ENCODE data around the gene KIF6. TPM values are rescaled to one million over a fixed set of nuclear protein-coding genes. Genes with fewer than 3 reads are reported as not detected.

KIF6 gene
- total and polyA plus RNA-seq, 2 donors (not counting 1 experiment from before 2014, with no cell fraction given): not detected

DNA sequence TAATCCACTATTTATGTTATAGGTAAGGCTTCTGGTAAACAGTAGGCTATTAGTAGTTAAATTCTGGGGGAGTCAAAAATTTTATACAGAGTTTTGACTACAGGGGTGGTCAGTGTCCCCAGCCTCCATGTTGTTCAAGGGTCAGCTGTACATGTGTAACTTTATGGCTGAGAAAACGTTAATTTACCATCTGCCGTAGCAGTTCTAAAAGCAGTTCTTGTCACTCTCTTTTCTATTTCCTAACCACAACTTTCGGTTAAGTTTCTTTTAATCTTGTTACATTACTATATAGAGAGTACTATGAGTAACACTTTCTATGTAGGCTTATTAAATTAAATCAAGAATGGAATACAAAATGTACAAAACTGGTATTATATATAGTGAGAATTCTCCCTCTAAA is 21.6 kb upstream of the KIF6 start:
- no peak overlapping the region for H3K9ac ChIP-seq (ENCODE audit: low read length)
- H3K4me3 Mint-ChIP-seq: no peak overlapping the region
- no CpG with 5 or more reads among the region's 3 CpGs for WGBS (ENCODE audit: insufficient coverage)
- DNase-seq: no peak
- H3K27me3 ChIP-seq (replicated peaks in 1 of 4; ENCODE audit: control extremely low read depth in 1 of 4, control insufficient read depth in 3 of 4, insufficient read depth in 4 of 4, low read length in 3 of 4): no peaks in the 10 kb centered on the region
- H2AFZ ChIP-seq (ENCODE audit: insufficient read depth, low read depth, low read length, poor library complexity, severe bottlenecking): no peak overlapping the region
- H3K4me1 Mint-ChIP-seq: no peaks in the 10 kb centered on the region
- no peaks in the 10 kb centered on the region for H4K20me1 ChIP-seq (ENCODE audit: control insufficient read depth, insufficient read depth, low read length, poor library complexity, severe bottlenecking)
- H3K27ac Mint-ChIP-seq: no peak overlapping the region
- H3K27me3 Mint-ChIP-seq: peaks cover 10% of the 10 kb centered on the region
- POLR2A ChIA-PET: no interaction called here
- no peaks in the 10 kb centered on the region for H3K79me2 ChIP-seq (ENCODE audit: control insufficient read depth, insufficient read depth, low read length)
- no peak overlapping the region for H3K27ac ChIP-seq (ENCODE audit: low read length in 2 of 2)
- CTCF ChIA-PET: no interaction called here
- no peak overlapping the region for H3K4me3 ChIP-seq (ENCODE audit: control extremely low read depth in 1 of 5, extremely low read depth in 1 of 5, insufficient read depth in 1 of 5, low read depth in 2 of 5, low read length in 4 of 5)
- H3K4me1 ChIP-seq (ENCODE audit: control insufficient read depth in 2 of 2, insufficient read depth in 2 of 2, low read length in 2 of 2): no peaks in the 10 kb centered on the region
- peaks cover 3% of the 10 kb centered on the region for H3K9me3 Mint-ChIP-seq (ENCODE audit: insufficient read depth)
- TF ChIP-seq EZH2 (IDR thresholded peaks at IDR 0.05; ENCODE audit: borderline replicate concordance, insufficient read depth, low read depth, low read length, poor library complexity, severe bottlenecking): no peak
- TF ChIP-seq, protein P1, sequence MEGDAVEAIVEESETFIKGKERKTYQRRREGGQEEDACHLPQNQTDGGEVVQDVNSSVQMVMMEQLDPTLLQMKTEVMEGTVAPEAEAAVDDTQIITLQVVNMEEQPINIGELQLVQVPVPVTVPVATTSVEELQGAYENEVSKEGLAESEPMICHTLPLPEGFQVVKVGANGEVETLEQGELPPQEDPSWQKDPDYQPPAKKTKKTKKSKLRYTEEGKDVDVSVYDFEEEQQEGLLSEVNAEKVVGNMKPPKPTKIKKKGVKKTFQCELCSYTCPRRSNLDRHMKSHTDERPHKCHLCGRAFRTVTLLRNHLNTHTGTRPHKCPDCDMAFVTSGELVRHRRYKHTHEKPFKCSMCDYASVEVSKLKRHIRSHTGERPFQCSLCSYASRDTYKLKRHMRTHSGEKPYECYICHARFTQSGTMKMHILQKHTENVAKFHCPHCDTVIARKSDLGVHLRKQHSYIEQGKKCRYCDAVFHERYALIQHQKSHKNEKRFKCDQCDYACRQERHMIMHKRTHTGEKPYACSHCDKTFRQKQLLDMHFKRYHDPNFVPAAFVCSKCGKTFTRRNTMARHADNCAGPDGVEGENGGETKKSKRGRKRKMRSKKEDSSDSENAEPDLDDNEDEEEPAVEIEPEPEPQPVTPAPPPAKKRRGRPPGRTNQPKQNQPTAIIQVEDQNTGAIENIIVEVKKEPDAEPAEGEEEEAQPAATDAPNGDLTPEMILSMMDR (IDR thresholded peaks at IDR 0.05): no peak
- intact Hi-C loops (cut with micrococcal nuclease): no loop called here
- no peak for ATAC-seq (ENCODE audit: low read depth)
- no peak overlapping the region for H3K4me2 ChIP-seq (replicated peaks; ENCODE audit: low read depth, low read length, poor library complexity, severe bottlenecking)
- no peaks in the 10 kb centered on the region for H3K36me3 ChIP-seq (replicated peaks in 1 of 2; ENCODE audit: control extremely low read depth in 1 of 2, control insufficient read depth in 1 of 2, extremely low read depth in 1 of 2, insufficient read depth in 2 of 2, low read length in 1 of 2)
- H3K9me3 ChIP-seq (ENCODE audit: control extremely low read depth in 1 of 3, control insufficient read depth in 2 of 3, insufficient read depth in 1 of 3, low read length in 2 of 3): peaks cover 0 to 5% (median 0%) of the 10 kb centered on the region in 3 donors

DNA sequence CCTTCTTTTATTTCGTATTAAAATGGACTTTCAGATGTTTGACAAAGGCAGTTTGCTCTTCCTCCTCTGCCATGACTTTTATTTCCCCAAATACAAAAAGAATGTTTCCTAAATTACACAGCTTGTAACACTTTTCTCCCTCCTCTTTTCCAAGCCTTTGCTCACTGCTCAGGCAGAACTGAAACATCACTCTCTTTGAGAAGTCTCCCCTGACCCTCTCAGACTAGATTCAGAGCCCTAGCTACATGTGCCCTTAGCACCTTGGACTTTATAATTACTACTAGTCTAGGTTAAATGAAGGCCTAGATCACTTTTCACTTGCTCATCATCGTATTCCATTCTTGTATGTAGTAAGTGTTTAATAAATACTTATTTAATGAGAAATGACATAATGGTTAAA is 8.5 kb upstream of the KIF6 start:
- H3K27ac Mint-ChIP-seq: no peak overlapping the region
- WGBS (ENCODE audit: insufficient coverage): no CpG with 5 or more reads among the region's 2 CpGs
- H4K20me1 ChIP-seq (ENCODE audit: control insufficient read depth, insufficient read depth, low read length, poor library complexity, severe bottlenecking): no peaks in the 10 kb centered on the region
- no peak overlapping the region for H2AFZ ChIP-seq (ENCODE audit: insufficient read depth, low read depth, low read length, poor library complexity, severe bottlenecking)
- peaks cover 0 to 2% (median 0%) of the 10 kb centered on the region in 4 experiments for H3K27me3 ChIP-seq (replicated peaks in 1 of 4; ENCODE audit: control extremely low read depth in 1 of 4, control insufficient read depth in 3 of 4, insufficient read depth in 4 of 4, low read length in 3 of 4)
- no peaks in the 10 kb centered on the region for H3K9me3 Mint-ChIP-seq (ENCODE audit: insufficient read depth)
- H3K4me1 ChIP-seq (ENCODE audit: control insufficient read depth in 2 of 2, insufficient read depth in 2 of 2, low read length in 2 of 2): no peaks in the 10 kb centered on the region
- H3K36me3 ChIP-seq (replicated peaks in 1 of 2; ENCODE audit: control extremely low read depth in 1 of 2, control insufficient read depth in 1 of 2, extremely low read depth in 1 of 2, insufficient read depth in 2 of 2, low read length in 1 of 2): no peaks in the 10 kb centered on the region
- no peaks in the 10 kb centered on the region for H3K79me2 ChIP-seq (ENCODE audit: control insufficient read depth, insufficient read depth, low read length)
- no peak overlapping the region for H3K4me2 ChIP-seq (replicated peaks; ENCODE audit: low read depth, low read length, poor library complexity, severe bottlenecking)
- intact Hi-C loops (cut with micrococcal nuclease): no loop called here
- H3K27me3 Mint-ChIP-seq: peaks cover 20% of the 10 kb centered on the region
- POLR2A ChIA-PET: no interaction called here
- no peak overlapping the region for H3K4me3 Mint-ChIP-seq
- DNase-seq (no peak), ATAC-seq (ENCODE audit: low read depth) (no peak)
- H3K9me3 ChIP-seq (ENCODE audit: control extremely low read depth in 1 of 3, control insufficient read depth in 2 of 3, insufficient read depth in 1 of 3, low read length in 2 of 3): peaks cover 0 to 5% (median 0%) of the 10 kb centered on the region in 3 donors
- no peak overlapping the region for H3K4me3 ChIP-seq (ENCODE audit: control extremely low read depth in 1 of 5, extremely low read depth in 1 of 5, insufficient read depth in 1 of 5, low read depth in 2 of 5, low read length in 4 of 5)
- TF ChIP-seq, protein P1 (IDR thresholded peaks at IDR 0.05): no peak
- CTCF ChIA-PET: no interaction called here
- H3K9ac ChIP-seq (ENCODE audit: low read length): no peak overlapping the region
- no peak overlapping the region for H3K27ac ChIP-seq (ENCODE audit: low read length in 2 of 2)
- H3K4me1 Mint-ChIP-seq: no peaks in the 10 kb centered on the region

All from B cell (primary cell).